PC-3 (cell line): ENCODE measurements around the gene MICALL1. TPM values are rescaled to one million over a fixed set of nuclear protein-coding genes. Genes with fewer than 3 reads are reported as not detected.
A peak's percentile ranks its signal among the peaks of the same experiment; 100 is the strongest.

Experiments used
- ATAC-seq: fragments of 200-7000 bp; cut with Tn5 transposase; 2 replicates; pipeline ENCODE4 v1.9.1; 2020; ENCODE audit warnings: mild to moderate bottlenecking, moderate library complexity
- BruUV-seq: library from RNA; stranded (reverse); fragments of 400-500 nt; replicated peaks from 2 replicates; lab custom pipeline; 2021; lab: Mats Ljungman, UMichigan
- CTCF ChIA-PET: fragments of 300-600 bp; sonication (Branson Sonifier 250); formaldehyde crosslinking; loops from one replicate; lab custom pipeline; 2022; ENCODE audit warnings: antibody characterized with exemption; lab: Charles Lee
- POLR2A ChIA-PET: fragments of 300-600 bp; sonication (Branson Sonifier 250); formaldehyde crosslinking; loops from one replicate; lab custom pipeline; 2022; ENCODE audit warnings: antibody characterized with exemption; ENCODE audit not compliant: unreplicated experiment; lab: Charles Lee
- DNase-seq: peaks from one replicate; pipeline ENCODE4 v3.0.0-alpha.2; 2015
- H2AFZ ChIP-seq: fragments of 300-600 bp; sonication (generic); 2 replicates; pipeline ENCODE4 v1.6.0; 2016; ENCODE audit warnings: antibody characterized with exemption, low read length
- H3F3A ChIP-seq: fragments of 300-600 bp; sonication (generic); one replicate; pipeline ENCODE4 v1.6.0; 2017; ENCODE audit warnings: antibody characterized with exemption, low read length, control low read depth, mild to moderate bottlenecking; ENCODE audit not compliant: unreplicated experiment
- H3K27ac ChIP-seq: fragments of 300-600 bp; sonication (generic); 2 replicates; pipeline ENCODE4 v1.5.1; 2016; ENCODE audit warnings: mild to moderate bottlenecking, low read length
- H3K27me3 ChIP-seq: fragments of 300-600 bp; sonication (generic); 2 replicates; pipeline ENCODE4 v1.6.1; 2016; ENCODE audit warnings: low read length, mixed read lengths
- H3K36me3 ChIP-seq: fragments of 300-600 bp; sonication (generic); 2 replicates; pipeline ENCODE4 v1.6.1; 2016; ENCODE audit warnings: low read depth, mixed run types, low read length, mixed read lengths
- H3K4me1 ChIP-seq: fragments of 300-600 bp; sonication (generic); 2 replicates; pipeline ENCODE4 v1.5.1; 2016; ENCODE audit warnings: low read length; ENCODE audit not compliant: insufficient read depth
- H3K4me2 ChIP-seq: fragments of 300-600 bp; sonication (generic); 2 replicates; pipeline ENCODE4 v1.6.0; 2016; ENCODE audit warnings: low read length
- H3K4me3 ChIP-seq: fragments of 300-600 bp; sonication (generic); 2 replicates; pipeline ENCODE4 v1.5.1; 2016; ENCODE audit warnings: mild to moderate bottlenecking, low read length, mixed read lengths
- H3K79me2 ChIP-seq: fragments of 300-600 bp; sonication (generic); 2 replicates; pipeline ENCODE4 v1.6.1; 2017; ENCODE audit warnings: low read length, mixed read lengths
- H3K9ac ChIP-seq: fragments of 300-600 bp; sonication (generic); 2 replicates; pipeline ENCODE4 v1.6.0; 2016; ENCODE audit warnings: mild to moderate bottlenecking, low read length
- H3K9me2 ChIP-seq: fragments of 300-600 bp; sonication (generic); replicated peaks from 2 replicates; pipeline ENCODE4 v1.6.1; 2016; ENCODE audit warnings: mixed run types, low read length, mixed read lengths
- H3K9me3 ChIP-seq: fragments of 300-600 bp; sonication (generic); 2 replicates; pipeline ENCODE4 v1.6.1; 2016; ENCODE audit warnings: low read length, mixed read lengths
- H4K20me1 ChIP-seq: fragments of 300-600 bp; sonication (generic); 2 replicates; pipeline ENCODE4 v1.6.1; 2016; ENCODE audit warnings: low read length, mixed read lengths
- EZH2 ChIP-seq: fragments of 300-600 bp; sonication (generic); IDR thresholded peaks from one replicate; pipeline ENCODE4 v1.6.1; 2017; ENCODE audit warnings: antibody characterized with exemption, mild to moderate bottlenecking, low read length; ENCODE audit not compliant: unreplicated experiment
- EZH2phosphoT487 ChIP-seq: fragments of 300-600 bp; sonication (generic); IDR thresholded peaks from 2 replicates; pipeline ENCODE4 v1.6.1; 2018; ENCODE audit warnings: mild to moderate bottlenecking, antibody characterized with exemption, low read length, borderline replicate concordance
- intact Hi-C: fragments of 100-400 bp; cut with micrococcal nuclease; formaldehyde crosslinking; loops from 2 replicates; pipeline ENCODE4 v1.9.0; 2023
- total RNA-seq: library from RNA; depleted of rRNA; stranded (reverse); fragments of >200 nt; gene quantifications from 2 replicates; pipeline ENCODE4 v1.2.3, GENCODE V29; 2014
- TF ChIP-seq, protein P1 (sequence below): fragments of 300-600 bp; sonication (generic); conservative IDR thresholded peaks from 2 replicates; pipeline ENCODE4 v1.5.1; 2017; ENCODE audit warnings: antibody characterized with exemption, low read depth, mild to moderate bottlenecking, low read length

MICALL1 gene
- total RNA-seq, 1 experiment from 2014 or later = 20.1 TPM

DNA sequence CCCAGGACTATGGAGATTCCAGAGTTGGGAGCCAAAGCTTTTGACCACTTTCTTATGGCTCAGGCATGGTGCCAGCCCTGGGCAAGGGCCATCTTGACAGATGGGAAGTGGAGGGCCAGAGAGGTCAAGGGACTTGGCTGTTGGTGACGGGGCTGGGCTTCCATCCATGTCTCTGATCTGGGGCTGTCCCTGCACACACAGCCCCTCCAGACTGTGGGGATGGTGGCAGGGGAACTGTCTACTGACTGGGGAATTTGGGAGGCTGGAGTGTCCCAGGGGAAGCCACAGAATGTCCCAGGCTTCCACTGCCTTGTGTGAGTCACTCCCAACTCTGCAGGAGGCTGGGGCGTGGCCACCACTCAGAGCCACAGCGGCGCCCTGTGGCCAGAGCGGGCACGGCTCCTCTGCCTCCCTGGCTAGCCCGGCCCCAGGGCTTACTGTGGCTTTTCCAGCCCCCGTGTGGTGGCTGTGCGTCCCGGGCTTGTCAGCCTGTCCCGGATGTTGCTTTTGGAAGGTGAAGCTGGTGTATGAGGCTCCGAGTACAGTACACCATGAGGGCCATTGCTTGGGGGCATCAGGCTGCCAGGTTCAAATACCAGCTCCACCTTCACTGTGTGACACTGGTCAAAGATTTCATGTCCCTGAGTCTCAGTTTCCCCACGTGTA lies 27.7 kb downstream of the MICALL1 start:
- H3K27ac ChIP-seq = peak overlapping the region; percentile 37
- H3K9me3 ChIP-seq = no peaks in the 10 kb centered on the region
- H3F3A ChIP-seq = no peaks in the 10 kb centered on the region
- peak overlapping the region; percentile 41 for H3K4me2 ChIP-seq
- intact Hi-C loops = loop anchor here (5.0 kb wide), 1 partner anchor 47 kb away; no protein-coding TSS in a partner anchor
- POLR2A ChIA-PET = no interaction called here
- no peak overlapping the region for H3K9ac ChIP-seq
- ATAC-seq (peak; percentile 97), DNase-seq (peak; percentile 93)
- H3K4me1 ChIP-seq = peaks cover 10% of the 10 kb centered on the region
- H4K20me1 ChIP-seq = no peaks in the 10 kb centered on the region
- CTCF ChIA-PET = interaction anchor here (0.6 to 1.1 kb wide), 2 partner anchors 27 to 29 kb away, joined by 3 read pairs; partner anchors contain the start of gene MICALL1
- TF ChIP-seq, protein P1, sequence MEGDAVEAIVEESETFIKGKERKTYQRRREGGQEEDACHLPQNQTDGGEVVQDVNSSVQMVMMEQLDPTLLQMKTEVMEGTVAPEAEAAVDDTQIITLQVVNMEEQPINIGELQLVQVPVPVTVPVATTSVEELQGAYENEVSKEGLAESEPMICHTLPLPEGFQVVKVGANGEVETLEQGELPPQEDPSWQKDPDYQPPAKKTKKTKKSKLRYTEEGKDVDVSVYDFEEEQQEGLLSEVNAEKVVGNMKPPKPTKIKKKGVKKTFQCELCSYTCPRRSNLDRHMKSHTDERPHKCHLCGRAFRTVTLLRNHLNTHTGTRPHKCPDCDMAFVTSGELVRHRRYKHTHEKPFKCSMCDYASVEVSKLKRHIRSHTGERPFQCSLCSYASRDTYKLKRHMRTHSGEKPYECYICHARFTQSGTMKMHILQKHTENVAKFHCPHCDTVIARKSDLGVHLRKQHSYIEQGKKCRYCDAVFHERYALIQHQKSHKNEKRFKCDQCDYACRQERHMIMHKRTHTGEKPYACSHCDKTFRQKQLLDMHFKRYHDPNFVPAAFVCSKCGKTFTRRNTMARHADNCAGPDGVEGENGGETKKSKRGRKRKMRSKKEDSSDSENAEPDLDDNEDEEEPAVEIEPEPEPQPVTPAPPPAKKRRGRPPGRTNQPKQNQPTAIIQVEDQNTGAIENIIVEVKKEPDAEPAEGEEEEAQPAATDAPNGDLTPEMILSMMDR = peak; percentile 86
- no peak for TF ChIP-seq EZH2
- no peaks in the 10 kb centered on the region for H3K79me2 ChIP-seq
- no peaks in the 10 kb centered on the region for H3K9me2 ChIP-seq
- no TSS peak for BruUV-seq
- no peaks in the 10 kb centered on the region for H3K27me3 ChIP-seq
- no peak overlapping the region for H3K4me3 ChIP-seq
- H3K36me3 ChIP-seq = no peaks in the 10 kb centered on the region; the same call in 1 of the 2 replicates
- no peak overlapping the region for H2AFZ ChIP-seq

DNA sequence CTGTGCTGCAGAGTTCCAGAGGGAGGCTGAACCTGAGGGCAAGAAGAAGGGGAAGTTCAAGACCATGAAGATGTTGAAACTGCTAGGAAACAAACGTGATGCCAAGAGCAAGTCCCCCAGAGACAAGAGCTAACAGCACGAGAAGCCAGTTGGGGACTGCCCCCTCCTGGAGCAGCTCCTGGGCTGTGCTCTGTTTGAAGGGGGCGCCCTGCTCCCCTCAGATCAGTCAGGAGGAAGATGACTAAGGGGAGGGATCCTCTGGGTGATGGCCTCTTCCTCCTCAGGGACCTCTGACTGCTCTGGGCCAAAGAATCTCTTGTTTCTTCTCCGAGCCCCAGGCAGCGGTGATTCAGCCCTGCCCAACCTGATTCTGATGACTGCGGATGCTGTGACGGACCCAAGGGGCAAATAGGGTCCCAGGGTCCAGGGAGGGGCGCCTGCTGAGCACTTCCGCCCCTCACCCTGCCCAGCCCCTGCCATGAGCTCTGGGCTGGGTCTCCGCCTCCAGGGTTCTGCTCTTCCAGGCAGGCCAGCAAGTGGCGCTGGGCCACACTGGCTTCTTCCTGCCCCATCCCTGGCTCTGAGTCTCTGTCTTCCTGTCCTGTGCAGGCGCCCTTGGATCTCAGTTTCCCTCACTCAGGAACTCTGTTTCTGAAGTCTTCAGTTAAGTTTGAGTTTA lies 34.7 kb downstream of the MICALL1 start:
- peaks cover 12% of the 10 kb centered on the region for H3K4me1 ChIP-seq
- H3K79me2 ChIP-seq = no peaks in the 10 kb centered on the region
- no peak overlapping the region for H3K9ac ChIP-seq
- BruUV-seq = TSS peak; percentile 14
- H3K27ac ChIP-seq = no peak overlapping the region
- H3K27me3 ChIP-seq = no peaks in the 10 kb centered on the region
- H3K9me2 ChIP-seq = no peaks in the 10 kb centered on the region
- TF ChIP-seq EZH2phosphoT487 = no peak
- no peak for TF ChIP-seq EZH2
- TF ChIP-seq, protein P1 = no peak
- no peaks in the 10 kb centered on the region for H3F3A ChIP-seq
- ChIA-PET POLR2A (no interaction called here), CTCF (no interaction called here)
- H3K36me3 ChIP-seq = peaks cover 4% of the 10 kb centered on the region; the same call in 1 of the 2 replicates
- H3K4me2 ChIP-seq = no peak overlapping the region
- no peak for ATAC-seq
- 0 out of 2 replicates have a peak, but pooled peaks cover 4% of the 10 kb centered on the region for H4K20me1 ChIP-seq
- H3K9me3 ChIP-seq = no peaks in the 10 kb centered on the region
- DNase-seq = no peak
- no peak overlapping the region for H2AFZ ChIP-seq
- intact Hi-C loops = no loop called here
- H3K4me3 ChIP-seq = no peak overlapping the region
